Measurements from ENCODE around the gene FOXO1. TPM values are rescaled to one million over a fixed set of nuclear protein-coding genes. Genes with fewer than 3 reads are reported as not detected.

The FOXO1 gene
- total and polyA plus RNA-seq, 4 experiments from 2014 or later: 35.2 to 72.3 (median 68.2) TPM

DNA sequence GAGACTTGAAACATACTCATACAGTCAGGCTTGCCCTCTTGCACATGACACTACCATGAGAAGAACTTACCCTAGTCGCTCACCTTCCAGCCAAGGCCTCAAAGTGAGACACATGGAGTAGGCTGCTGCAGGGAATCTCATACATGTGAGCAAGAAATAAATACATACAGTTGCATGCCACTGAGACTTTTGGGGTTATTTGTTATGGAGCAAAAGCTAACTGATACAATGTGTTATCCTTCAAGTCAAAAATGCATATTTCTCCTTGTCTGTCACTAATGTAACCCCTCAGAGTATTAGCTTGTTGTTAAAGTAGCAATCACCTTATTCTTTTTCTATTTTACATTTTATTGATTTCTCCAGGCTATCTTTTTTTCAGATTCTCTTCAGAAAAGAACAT, 58.1 kb downstream of the FOXO1 start:
- Histone ChIP-seq H3K4me1 (ENCODE audit: insufficient read depth, low read length) (peaks cover 94% of the 10 kb centered on the region), H3K4me3 (ENCODE audit: low read length in 2 of 2) (no peak overlapping the region), H3K27me3 (ENCODE audit: insufficient read depth, low read length) (no peaks in the 10 kb centered on the region), H3K9me3 (ENCODE audit: control insufficient read depth in 1 of 2, low read length in 2 of 2) (no peaks in the 10 kb centered on the region), H3K36me3 (ENCODE audit: insufficient read depth, low read length) (no peaks in the 10 kb centered on the region), H3K27ac (ENCODE audit: low read depth, low read length) (no peak overlapping the region)
- Mint-ChIP-seq H3K9me3 (no peaks in the 10 kb centered on the region), H3K36me3 (peaks cover 4 to 11% of the 10 kb centered on the region in 2 donors), H3K27me3 (no peaks in the 10 kb centered on the region), H3K27ac (peak overlapping the region in 5 of 7 donors; percentile 3 to 72 (median 29)), H3K4me1 (peaks cover 67 to 94% (median 83%) of the 10 kb centered on the region in 4 donors), H3K4me3 (peak overlapping the region in 4 of 8 donors; percentile 5 to 39 (median 28))
- CTCF ChIA-PET (ENCODE audit: partially characterized antibody): interaction anchor here (0.6 to 2.2 kb wide), 2 partner anchors 9 to 110 kb away, joined by 3 to 5 read pairs; no protein-coding TSS in a partner anchor
- DNase-seq: no peak
- POLR2A ChIA-PET (ENCODE audit: partially characterized antibody): interaction anchor here (0.9 to 1.0 kb wide), 2 partner anchors 10 to 56 kb away, joined by 3 to 4 read pairs; no protein-coding TSS in a partner anchor
- intact Hi-C loops (cut with micrococcal nuclease): no loop called here

DNA sequence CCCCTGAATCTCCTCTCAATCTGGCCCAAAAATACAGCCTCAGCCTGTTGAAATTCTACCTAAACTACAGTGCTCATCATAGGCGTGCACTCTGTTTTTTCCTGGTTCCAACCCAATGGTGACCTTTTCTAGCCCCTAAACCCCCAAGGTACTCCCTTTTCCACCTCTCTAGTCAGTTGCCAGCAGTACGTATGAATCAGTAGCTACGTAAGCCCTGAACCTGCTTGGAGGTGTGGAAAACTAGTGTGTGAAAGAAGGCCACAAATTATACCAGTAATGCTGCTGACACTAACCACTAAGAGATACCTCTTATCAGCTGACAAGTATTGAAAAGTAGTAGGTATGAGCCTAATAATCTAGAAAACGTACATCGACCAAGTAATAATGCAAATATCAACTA, 60.9 kb downstream of the FOXO1 start:
- no peaks in the 10 kb centered on the region for H3K27me3 ChIP-seq (ENCODE audit: insufficient read depth, low read length)
- no peak for DNase-seq
- Mint-ChIP-seq H3K4me3 (peak overlapping the region in 5 of 8 donors; percentile 9 to 52 (median 21)), H3K9me3 (no peaks in the 10 kb centered on the region), H3K27me3 (no peaks in the 10 kb centered on the region), H3K4me1 (peaks cover 60 to 88% (median 75%) of the 10 kb centered on the region in 4 donors), H3K27ac (peak overlapping the region in 6 of 7 donors; percentile 26 to 77 (median 68)), H3K36me3 (peaks cover 2 to 11% of the 10 kb centered on the region in 2 donors)
- no peak overlapping the region for H3K4me3 ChIP-seq (ENCODE audit: low read length in 2 of 2)
- POLR2A ChIA-PET (ENCODE audit: partially characterized antibody): interaction anchor here (1.0 to 1.8 kb wide), 3 partner anchors 28 to 120 kb away, joined by 3 to 4 read pairs (median 3); no protein-coding TSS in a partner anchor
- H3K36me3 ChIP-seq (ENCODE audit: insufficient read depth, low read length): no peaks in the 10 kb centered on the region
- CTCF ChIA-PET (ENCODE audit: partially characterized antibody): interaction anchor here (0.6 kb wide), 1 partner anchor 143 kb away, joined by 3 read pairs; no protein-coding TSS in a partner anchor
- H3K9me3 ChIP-seq (ENCODE audit: control insufficient read depth in 1 of 2, low read length in 2 of 2): no peaks in the 10 kb centered on the region
- intact Hi-C loops (cut with micrococcal nuclease): no loop called here
- peaks cover 93% of the 10 kb centered on the region for H3K4me1 ChIP-seq (ENCODE audit: insufficient read depth, low read length)
- no peak overlapping the region for H3K27ac ChIP-seq (ENCODE audit: low read depth, low read length)

DNA sequence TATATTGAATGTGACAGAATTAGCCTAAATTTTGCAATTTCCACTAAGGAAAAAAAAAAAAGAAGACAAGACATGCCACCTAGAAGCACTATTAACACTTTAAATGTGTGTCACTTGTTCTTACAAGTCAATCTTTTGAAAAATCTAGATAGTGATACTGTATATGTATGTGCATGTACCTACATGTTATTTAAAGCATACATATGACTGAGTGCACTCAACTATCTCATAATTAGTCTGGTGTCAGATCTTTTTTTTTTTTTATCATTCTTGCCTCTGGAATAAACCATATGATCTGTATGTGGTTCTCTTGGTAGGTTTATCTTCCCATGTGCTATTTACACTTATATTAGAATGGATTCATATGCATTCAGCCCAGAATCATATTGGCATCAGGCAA, 62.3 kb downstream of the FOXO1 start:
- POLR2A ChIA-PET (ENCODE audit: partially characterized antibody): interaction anchor here (1.0 to 1.2 kb wide), 3 partner anchors 9 to 18 kb away, joined by 3 to 6 read pairs (median 3); no protein-coding TSS in a partner anchor
- no peak for DNase-seq
- Histone ChIP-seq H3K9me3 (ENCODE audit: control insufficient read depth in 1 of 2, low read length in 2 of 2) (no peaks in the 10 kb centered on the region), H3K27me3 (ENCODE audit: insufficient read depth, low read length) (no peaks in the 10 kb centered on the region), H3K27ac (ENCODE audit: low read depth, low read length) (no peak overlapping the region), H3K36me3 (ENCODE audit: insufficient read depth, low read length) (no peaks in the 10 kb centered on the region), H3K4me1 (ENCODE audit: insufficient read depth, low read length) (peaks cover 94% of the 10 kb centered on the region), H3K4me3 (ENCODE audit: low read length in 2 of 2) (no peak overlapping the region)
- peaks cover 68 to 91% (median 80%) of the 10 kb centered on the region in 4 donors for H3K4me1 Mint-ChIP-seq
- H3K4me3 Mint-ChIP-seq: peak overlapping the region in 4 of 8 donors; percentile 2 to 65 (median 43)
- H3K9me3 Mint-ChIP-seq: no peaks in the 10 kb centered on the region
- CTCF ChIA-PET (ENCODE audit: partially characterized antibody): interaction anchor here (0.8 kb wide), 1 partner anchor 293 kb away, joined by 4 read pairs; no protein-coding TSS in a partner anchor
- H3K27ac Mint-ChIP-seq: peak overlapping the region in 3 of 7 donors; percentile 8 to 70 (median 17)
- intact Hi-C loops (cut with micrococcal nuclease): no loop called here
- no peaks in the 10 kb centered on the region for H3K27me3 Mint-ChIP-seq
- H3K36me3 Mint-ChIP-seq: peaks cover 2 to 11% of the 10 kb centered on the region in 2 donors

DNA sequence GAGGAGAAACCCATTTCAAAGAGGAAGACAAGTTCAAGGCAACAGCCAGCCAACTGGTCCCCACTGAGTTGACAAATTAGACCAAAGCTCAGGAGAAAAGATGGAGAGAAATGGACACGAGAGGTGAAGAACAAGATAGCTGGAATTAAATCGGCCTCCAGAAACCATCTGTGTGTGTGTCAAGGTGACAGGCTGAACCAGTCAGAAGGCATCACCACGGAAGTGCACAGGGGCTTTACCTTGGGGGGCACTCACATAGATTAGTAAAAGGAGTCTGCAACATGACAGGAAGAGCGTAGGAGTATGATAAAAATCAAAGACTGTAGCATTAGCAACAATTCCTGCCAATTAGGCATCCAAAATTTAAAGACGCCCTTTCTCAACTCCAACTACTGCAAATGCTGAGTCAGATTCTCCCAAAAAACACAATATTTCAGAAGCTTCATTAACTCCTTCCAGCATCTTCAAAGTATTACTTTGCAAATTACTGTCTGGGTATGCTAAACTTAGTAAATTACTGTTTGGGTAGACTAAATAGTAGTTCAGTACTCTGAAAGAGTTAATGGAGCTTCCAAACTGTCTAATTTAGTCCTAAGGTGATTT, 66.2 kb downstream of the FOXO1 start:
- Mint-ChIP-seq H3K27me3 (no peaks in the 10 kb centered on the region), H3K9me3 (no peaks in the 10 kb centered on the region), H3K27ac (peak overlapping the region; percentile 59 to 90 (median 85)), H3K4me3 (peak overlapping the region in 7 of 8 donors; percentile 57 to 73 (median 67)), H3K4me1 (peaks cover 73 to 91% (median 85%) of the 10 kb centered on the region in 4 donors), H3K36me3 (no peaks in the 10 kb centered on the region)
- ChIA-PET CTCF (ENCODE audit: partially characterized antibody) (interaction anchor here (1.7 to 2.1 kb wide), 2 partner anchors 9 kb away, joined by 5 read pairs; no protein-coding TSS in a partner anchor), POLR2A (ENCODE audit: partially characterized antibody) (interaction anchor here (0.8 to 2.3 kb wide), 6 partner anchors 9 to 413 kb away, joined by 3 to 15 read pairs (median 4); no protein-coding TSS in a partner anchor)
- no peaks in the 10 kb centered on the region for H3K27me3 ChIP-seq (ENCODE audit: insufficient read depth, low read length)
- intact Hi-C loops (cut with micrococcal nuclease): no loop called here
- no peaks in the 10 kb centered on the region for H3K9me3 ChIP-seq (ENCODE audit: control insufficient read depth in 1 of 2, low read length in 2 of 2)
- no peak overlapping the region for H3K4me3 ChIP-seq (ENCODE audit: low read length in 2 of 2)
- H3K4me1 ChIP-seq (ENCODE audit: insufficient read depth, low read length): peaks cover 95% of the 10 kb centered on the region
- peak in 2 of 5 donors; percentile 27 to 70 for DNase-seq
- H3K36me3 ChIP-seq (ENCODE audit: insufficient read depth, low read length): no peaks in the 10 kb centered on the region
- H3K27ac ChIP-seq (ENCODE audit: low read depth, low read length): peak overlapping the region; percentile 39

DNA sequence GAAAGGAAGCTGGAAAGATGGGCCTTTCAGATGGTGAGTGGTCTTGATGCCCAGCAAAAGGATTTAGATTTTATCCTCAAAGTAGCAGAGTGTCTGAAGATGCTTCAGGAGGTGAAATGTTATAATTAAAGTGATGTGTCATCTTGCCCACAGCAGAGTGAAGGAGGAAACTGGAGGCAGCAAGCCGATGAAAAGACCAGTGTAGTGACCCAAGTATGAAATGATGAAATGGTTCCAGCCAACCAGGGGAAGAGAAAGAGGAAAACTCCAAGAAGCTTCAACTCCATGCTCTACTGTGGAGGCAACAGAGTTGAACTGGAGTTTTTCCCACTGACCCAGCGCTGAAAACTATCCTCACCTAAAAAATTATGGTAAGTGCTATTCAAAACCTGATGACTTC, 66.7 kb downstream of the FOXO1 start:
- Mint-ChIP-seq H3K9me3 (no peaks in the 10 kb centered on the region), H3K27ac (peak overlapping the region; percentile 59 to 90 (median 85)), H3K4me3 (peak overlapping the region in 7 of 8 donors; percentile 57 to 73 (median 67)), H3K4me1 (peaks cover 74 to 94% (median 86%) of the 10 kb centered on the region in 4 donors), H3K36me3 (no peaks in the 10 kb centered on the region), H3K27me3 (no peaks in the 10 kb centered on the region)
- H3K4me3 ChIP-seq (ENCODE audit: low read length in 2 of 2): no peak overlapping the region
- intact Hi-C loops (cut with micrococcal nuclease): no loop called here
- DNase-seq: no peak
- H3K4me1 ChIP-seq (ENCODE audit: insufficient read depth, low read length): peaks cover 98% of the 10 kb centered on the region
- no peaks in the 10 kb centered on the region for H3K9me3 ChIP-seq (ENCODE audit: control insufficient read depth in 1 of 2, low read length in 2 of 2)
- no peaks in the 10 kb centered on the region for H3K36me3 ChIP-seq (ENCODE audit: insufficient read depth, low read length)
- H3K27me3 ChIP-seq (ENCODE audit: insufficient read depth, low read length): no peaks in the 10 kb centered on the region
- peak overlapping the region; percentile 39 for H3K27ac ChIP-seq (ENCODE audit: low read depth, low read length)
- ChIA-PET CTCF (ENCODE audit: partially characterized antibody) (interaction anchor here (1.7 to 2.1 kb wide), 2 partner anchors 8 to 9 kb away, joined by 5 read pairs; no protein-coding TSS in a partner anchor), POLR2A (ENCODE audit: partially characterized antibody) (interaction anchor here (0.8 to 2.3 kb wide), 5 partner anchors 8 to 413 kb away, joined by 3 to 15 read pairs (median 5); no protein-coding TSS in a partner anchor)

DNA sequence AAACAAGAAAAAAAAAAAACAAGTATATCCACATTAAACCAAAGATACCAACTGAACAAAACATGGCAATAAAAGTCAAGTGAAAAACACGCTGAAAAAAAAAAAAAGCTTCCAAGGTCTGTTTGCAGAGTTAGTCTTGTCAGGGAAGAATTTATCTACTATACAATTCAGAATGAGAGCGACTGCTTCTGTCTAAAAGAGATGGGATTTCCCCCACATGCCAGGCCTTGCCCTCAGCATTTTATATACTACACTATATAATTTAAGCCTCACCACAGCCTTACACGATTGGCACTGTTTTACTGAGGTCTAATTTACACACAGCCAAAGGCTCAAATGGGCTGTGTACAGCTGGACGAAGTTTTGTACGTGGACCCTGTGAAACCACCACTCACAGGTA, 67.3 kb downstream of the FOXO1 start:
- Histone ChIP-seq H3K36me3 (ENCODE audit: insufficient read depth, low read length) (no peaks in the 10 kb centered on the region), H3K4me1 (ENCODE audit: insufficient read depth, low read length) (peaks cover 98% of the 10 kb centered on the region), H3K4me3 (ENCODE audit: low read length in 2 of 2) (no peak overlapping the region), H3K9me3 (ENCODE audit: control insufficient read depth in 1 of 2, low read length in 2 of 2) (no peaks in the 10 kb centered on the region), H3K27me3 (ENCODE audit: insufficient read depth, low read length) (no peaks in the 10 kb centered on the region), H3K27ac (ENCODE audit: low read depth, low read length) (peak overlapping the region; percentile 39)
- Mint-ChIP-seq H3K27me3 (no peaks in the 10 kb centered on the region), H3K36me3 (no peaks in the 10 kb centered on the region), H3K4me1 (peaks cover 72 to 94% (median 86%) of the 10 kb centered on the region in 4 donors), H3K9me3 (no peaks in the 10 kb centered on the region), H3K27ac (peak overlapping the region; percentile 53 to 90 (median 86)), H3K4me3 (peak overlapping the region in 7 of 8 donors; percentile 57 to 73 (median 67))
- POLR2A ChIA-PET (ENCODE audit: partially characterized antibody): interaction anchor here (0.8 to 1.2 kb wide), 5 partner anchors 9 to 115 kb away, joined by 3 to 5 read pairs (median 3); no protein-coding TSS in a partner anchor
- CTCF ChIA-PET (ENCODE audit: partially characterized antibody): interaction anchor here (0.5 to 2.1 kb wide), 5 partner anchors 9 to 530 kb away, joined by 3 to 5 read pairs (median 3); no protein-coding TSS in a partner anchor
- intact Hi-C loops (cut with micrococcal nuclease): no loop called here
- no peak for DNase-seq

DNA sequence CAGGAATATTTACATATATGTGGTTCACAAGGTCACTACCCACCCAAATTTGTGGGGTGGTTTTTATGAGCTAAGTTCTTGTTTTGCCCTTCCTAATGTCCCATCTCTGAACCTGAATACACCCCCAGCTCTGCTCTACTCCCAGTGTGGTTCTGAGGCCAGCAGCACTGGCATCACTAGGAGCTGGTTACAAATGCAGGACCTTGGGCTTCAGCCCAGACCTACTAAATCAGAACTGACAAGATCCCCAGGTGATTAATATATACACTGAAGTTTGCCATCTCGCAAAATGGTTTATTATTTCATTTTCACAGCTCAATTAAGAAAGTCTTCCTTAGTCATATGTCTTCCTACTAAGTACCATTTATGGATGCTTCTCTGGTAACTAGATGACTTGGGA, 67.9 kb downstream of the FOXO1 start:
- H3K4me1 Mint-ChIP-seq: peaks cover 73 to 94% (median 86%) of the 10 kb centered on the region in 4 donors
- DNase-seq: no peak
- intact Hi-C loops (cut with micrococcal nuclease): no loop called here
- H3K4me3 Mint-ChIP-seq: peak overlapping the region; percentile 3 to 73 (median 67)
- H3K9me3 ChIP-seq (ENCODE audit: control insufficient read depth in 1 of 2, low read length in 2 of 2): no peaks in the 10 kb centered on the region
- no peak overlapping the region for H3K27ac ChIP-seq (ENCODE audit: low read depth, low read length)
- POLR2A ChIA-PET (ENCODE audit: partially characterized antibody): interaction anchor here (0.7 to 1.2 kb wide), 6 partner anchors 10 to 463 kb away, joined by 3 to 5 read pairs (median 3); no protein-coding TSS in a partner anchor
- H3K9me3 Mint-ChIP-seq: no peaks in the 10 kb centered on the region
- CTCF ChIA-PET (ENCODE audit: partially characterized antibody): interaction anchor here (0.5 to 2.1 kb wide), 5 partner anchors 9 to 529 kb away, joined by 3 to 5 read pairs (median 3); no protein-coding TSS in a partner anchor
- H3K4me1 ChIP-seq (ENCODE audit: insufficient read depth, low read length): peaks cover 98% of the 10 kb centered on the region
- H3K27ac Mint-ChIP-seq: peak overlapping the region; percentile 76 to 90 (median 88)
- no peaks in the 10 kb centered on the region for H3K27me3 ChIP-seq (ENCODE audit: insufficient read depth, low read length)
- H3K27me3 Mint-ChIP-seq: no peaks in the 10 kb centered on the region
- H3K4me3 ChIP-seq (ENCODE audit: low read length in 2 of 2): no peak overlapping the region
- H3K36me3 ChIP-seq (ENCODE audit: insufficient read depth, low read length): no peaks in the 10 kb centered on the region
- H3K36me3 Mint-ChIP-seq: no peaks in the 10 kb centered on the region

Measured in CD4-positive, alpha-beta memory T cell (primary cell).